NCI-H446 treated with DMSO at 0.1 percent for 48 hours (cell line): ENCODE measurements around the gene SLC17A5.
"Not testable (repeated sequence)": the region's sequence is repeated elsewhere in the genome, so short reads cannot be mapped to it uniquely, and the experiment has no call there.

Source experiments
- DNase-seq: peaks from one replicate; lab custom pipeline; 2025; lab: John Stamatoyannopoulos, UW

Gene SLC17A5

GRCh38 chr6:73613806-73614536 lies 39.8 kb downstream of the SLC17A5 start:
- no peak for DNase-seq

GRCh38 chr6:73612611-73613010 lies 41.2 kb downstream of the SLC17A5 start:
- no peak for DNase-seq

- DNase-seq, result peak; percentile 31
Observed at GRCh38 chr6:73610444-73611275, 43.1 kb downstream of the SLC17A5 start.

GRCh38 chr6:73608761-73609160 lies 45.0 kb downstream of the SLC17A5 start:
- no peak for DNase-seq

- DNase-seq, result no peak
Observed at GRCh38 chr6:73606428-73606827, 47.4 kb downstream of the SLC17A5 start.

GRCh38 chr6:73604461-73604860 lies 49.3 kb downstream of the SLC17A5 start:
- no peak for DNase-seq

GRCh38 chr6:73604020-73604419 lies 49.8 kb downstream of the SLC17A5 start:
- DNase-seq, result peak; percentile 61

GRCh38 chr6:73586416-73586974 lies 67.3 kb downstream of the SLC17A5 start:
- DNase-seq, result no peak

GRCh38 chr6:73585566-73586415 lies 68.0 kb downstream of the SLC17A5 start:
- no peak for DNase-seq

GRCh38 chr6:73581293-73581692 lies 72.5 kb downstream of the SLC17A5 start:
- DNase-seq, result no peak

GRCh38 chr6:73580247-73581149 lies 73.3 kb downstream of the SLC17A5 start:
- no peak for DNase-seq

GRCh38 chr6:73579851-73580246 lies 73.9 kb downstream of the SLC17A5 start:
- DNase-seq, result no peak

- no peak for DNase-seq
Observed at GRCh38 chr6:73579389-73579788, 74.4 kb downstream of the SLC17A5 start.

- DNase-seq, result no peak
Observed at GRCh38 chr6:73577676-73578075, 76.1 kb downstream of the SLC17A5 start.

- not testable (repeated sequence) for DNase-seq
Observed at GRCh38 chr6:73572531-73572930, 81.3 kb downstream of the SLC17A5 start.

- not testable (repeated sequence) for DNase-seq
Observed at GRCh38 chr6:73571218-73572181, 82.3 kb downstream of the SLC17A5 start.

GRCh38 chr6:73569121-73569520 lies 84.7 kb downstream of the SLC17A5 start:
- DNase-seq, result no peak

- DNase-seq, result no peak
Observed at GRCh38 chr6:73566954-73567591, 86.7 kb downstream of the SLC17A5 start.

GRCh38 chr6:73566486-73566871 lies 87.3 kb downstream of the SLC17A5 start:
- not testable (repeated sequence) for DNase-seq
